T-helper 17 cell (primary cell): ENCODE data around the gene DNAH12. TPM values are rescaled to one million over a fixed set of nuclear protein-coding genes. Genes with fewer than 3 reads are reported as not detected.
"Not testable (repeated sequence)": the region's sequence is repeated elsewhere in the genome, so short reads cannot be mapped to it uniquely, and the experiment has no call there.

Experiments used
- ATAC-seq: fragments of 150-1000 bp; cut with Tn5 transposase; 2 replicates; pipeline ENCODE4 v1.10.0; 2021; ENCODE audit warnings: mild to moderate bottlenecking, moderate library complexity
- DNase-seq, 3 donors: peaks; one replicate each; pipeline versions ENCODE4 v3.0.0 to v3.0.0-alpha.2; 2020 to 2021
- H3K9me3 ChIP-seq: one replicate; pipeline ENCODE4 v1.7.0; 2013; ENCODE audit warnings: low read length, mild to moderate bottlenecking; ENCODE audit not compliant: control insufficient read depth, poor library complexity, severe bottlenecking
- H3K27ac Mint-ChIP-seq: one replicate; pipeline ENCODE4 v1.8.0; 2022; ENCODE audit warnings: mild to moderate bottlenecking, moderate library complexity, mixed read lengths
- H3K27me3 Mint-ChIP-seq: one replicate; pipeline ENCODE4 v1.8.0; 2022; ENCODE audit warnings: mixed read lengths
- H3K36me3 Mint-ChIP-seq: one replicate; pipeline ENCODE4 v1.8.0; 2022; ENCODE audit warnings: low read depth, mixed read lengths
- H3K4me1 Mint-ChIP-seq: one replicate; pipeline ENCODE4 v1.8.0; 2022; ENCODE audit warnings: mild to moderate bottlenecking, mixed read lengths
- H3K4me3 Mint-ChIP-seq: one replicate; pipeline ENCODE4 v1.8.0; 2022; ENCODE audit warnings: mild to moderate bottlenecking, moderate library complexity, mixed read lengths
- total RNA-seq, 4 donors: library from RNA in 2 of 4; stranded (reverse) in 2 of 4; gene quantifications; one replicate each; pipeline ENCODE4 v1.2.3 and lab custom pipeline; 2022 to 2026

DNAH12 gene
- total RNA-seq, 2 donors from 2014 or later = 0.07 to 0.23 TPM

DNA sequence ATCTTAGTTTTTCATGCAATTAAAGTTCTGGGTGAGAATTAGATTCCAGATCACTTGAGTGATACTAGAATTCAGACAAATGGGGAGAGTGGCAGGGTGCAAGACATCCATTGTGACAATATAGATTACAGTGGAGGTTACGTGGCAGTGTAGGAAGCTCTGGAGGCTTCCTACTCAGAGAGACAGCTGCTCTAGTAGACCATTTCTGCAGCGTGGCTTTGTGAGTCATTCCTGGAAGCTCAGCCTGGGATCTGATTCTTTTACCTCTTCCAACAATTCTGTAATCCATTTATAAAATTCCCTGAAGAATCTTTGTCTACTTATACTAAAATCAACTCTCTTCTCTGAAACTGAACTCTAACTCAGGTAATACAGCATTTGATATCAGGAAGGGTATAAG, 161.2 kb downstream of the DNAH12 start:
- Mint-ChIP-seq H3K4me1 (peaks cover 2% of the 10 kb centered on the region), H3K27ac (no peak overlapping the region), H3K36me3 (no peaks in the 10 kb centered on the region), H3K4me3 (no peak overlapping the region), H3K27me3 (peaks cover 9% of the 10 kb centered on the region)
- no peaks in the 10 kb centered on the region for H3K9me3 ChIP-seq
- ATAC-seq = no peak
- DNase-seq = no peak

- Mint-ChIP-seq H3K4me3 (no peak overlapping the region), H3K4me1 (no peaks in the 10 kb centered on the region), H3K27me3 (peaks cover 11% of the 10 kb centered on the region), H3K27ac (no peak overlapping the region), H3K36me3 (peaks cover 2% of the 10 kb centered on the region)
- peaks cover 3% of the 10 kb centered on the region for H3K9me3 ChIP-seq
- ATAC-seq (no peak), DNase-seq (no peak)
Observed at GRCh38 chr3:57370341-57370740, 173.8 kb downstream of the DNAH12 start.

GRCh38 chr3:57365089-57365488, 179.1 kb downstream of the DNAH12 start:
- H3K27me3 Mint-ChIP-seq = peaks cover 20% of the 10 kb centered on the region
- not testable (repeated sequence) for DNase-seq, ATAC-seq, H3K4me3 Mint-ChIP-seq, H3K4me1 Mint-ChIP-seq, H3K27ac Mint-ChIP-seq, H3K36me3 Mint-ChIP-seq, H3K9me3 ChIP-seq

- H3K4me3 Mint-ChIP-seq, H3K9me3 ChIP-seq, DNase-seq, H3K36me3 Mint-ChIP-seq, H3K4me1 Mint-ChIP-seq, ATAC-seq, H3K27ac Mint-ChIP-seq, H3K27me3 Mint-ChIP-seq: not testable (repeated sequence)
Observed at GRCh38 chr3:57356275-57356674, 187.9 kb downstream of the DNAH12 start.

GRCh38 chr3:57354768-57355167, 189.4 kb downstream of the DNAH12 start:
- no peak for DNase-seq
- no peaks in the 10 kb centered on the region for H3K27me3 Mint-ChIP-seq
- peak; percentile 35 for ATAC-seq

GRCh38 chr3:57350271-57350670, 193.9 kb downstream of the DNAH12 start:
- no peak overlapping the region for H3K4me3 Mint-ChIP-seq
- H3K4me1 Mint-ChIP-seq = no peaks in the 10 kb centered on the region
- no peak for ATAC-seq
- H3K36me3 Mint-ChIP-seq = peaks cover 2% of the 10 kb centered on the region
- no peak overlapping the region for H3K27ac Mint-ChIP-seq
- no peak for DNase-seq
- no peaks in the 10 kb centered on the region for H3K9me3 ChIP-seq
- H3K27me3 Mint-ChIP-seq = peaks cover 16% of the 10 kb centered on the region

More at GRCh38 chr3:57354768-57355167, 189.4 kb downstream of the DNAH12 start:
- Mint-ChIP-seq H3K27ac (no peak overlapping the region), H3K4me1 (no peaks in the 10 kb centered on the region), H3K36me3 (no peaks in the 10 kb centered on the region), H3K4me3 (no peak overlapping the region)
- H3K9me3 ChIP-seq = no peaks in the 10 kb centered on the region

GRCh38 chr3:57339071-57339642, 205.0 kb downstream of the DNAH12 start:
- not testable (repeated sequence) for H3K27ac Mint-ChIP-seq, H3K4me1 Mint-ChIP-seq, H3K36me3 Mint-ChIP-seq, H3K4me3 Mint-ChIP-seq, DNase-seq, ATAC-seq, H3K9me3 ChIP-seq
- H3K27me3 Mint-ChIP-seq = peaks cover 21% of the 10 kb centered on the region

GRCh38 chr3:57338272-57339070, 205.7 kb downstream of the DNAH12 start:
- H3K27me3 Mint-ChIP-seq = peaks cover 21% of the 10 kb centered on the region
- DNase-seq, H3K9me3 ChIP-seq, H3K4me1 Mint-ChIP-seq, H3K4me3 Mint-ChIP-seq, H3K27ac Mint-ChIP-seq, H3K36me3 Mint-ChIP-seq, ATAC-seq: not testable (repeated sequence)

GRCh38 chr3:57335283-57335938, 208.7 kb downstream of the DNAH12 start:
- no peaks in the 10 kb centered on the region for H3K9me3 ChIP-seq
- peaks cover 29% of the 10 kb centered on the region for H3K27me3 Mint-ChIP-seq
- ATAC-seq (no peak), DNase-seq (no peak)
- no peak overlapping the region for H3K27ac Mint-ChIP-seq
- H3K36me3 Mint-ChIP-seq = no peaks in the 10 kb centered on the region
- peaks cover 6% of the 10 kb centered on the region for H3K4me1 Mint-ChIP-seq
- H3K4me3 Mint-ChIP-seq = no peak overlapping the region

DNA sequence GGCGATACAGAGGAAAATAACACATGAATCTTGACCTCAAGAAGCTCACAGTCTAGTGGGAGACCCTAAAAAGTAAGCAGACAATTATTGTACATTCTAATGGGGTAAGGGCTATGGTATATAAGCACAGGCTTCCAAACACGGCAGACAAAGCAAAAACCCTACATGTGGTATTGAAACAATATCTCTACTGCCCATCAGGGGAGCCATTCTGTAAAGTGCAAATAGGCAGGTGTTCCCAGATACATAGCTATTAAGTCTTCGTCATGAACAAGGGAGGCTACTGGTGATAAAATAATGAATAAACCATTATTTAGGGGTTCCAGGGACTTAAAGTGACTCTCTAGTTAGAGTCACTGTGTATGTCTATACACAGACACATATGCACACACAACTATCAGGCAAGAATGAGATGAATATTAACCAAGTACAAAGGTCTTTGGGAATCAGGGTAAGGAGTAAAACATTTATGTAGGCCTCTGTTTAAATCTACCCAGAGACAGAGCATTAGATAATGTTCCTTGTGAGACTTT, 213.0 kb downstream of the DNAH12 start:
- Mint-ChIP-seq H3K27me3 (peaks cover 29% of the 10 kb centered on the region), H3K36me3 (no peaks in the 10 kb centered on the region), H3K4me1 (peaks cover 6% of the 10 kb centered on the region), H3K4me3 (no peak overlapping the region), H3K27ac (no peak overlapping the region)
- ATAC-seq (no peak), DNase-seq (no peak)
- no peaks in the 10 kb centered on the region for H3K9me3 ChIP-seq

GRCh38 chr3:57326498-57326897, 217.6 kb downstream of the DNAH12 start:
- peaks cover 13% of the 10 kb centered on the region for H3K27me3 Mint-ChIP-seq
- not testable (repeated sequence) for H3K4me3 Mint-ChIP-seq, H3K27ac Mint-ChIP-seq, ATAC-seq, H3K36me3 Mint-ChIP-seq, DNase-seq, H3K4me1 Mint-ChIP-seq, H3K9me3 ChIP-seq

DNA sequence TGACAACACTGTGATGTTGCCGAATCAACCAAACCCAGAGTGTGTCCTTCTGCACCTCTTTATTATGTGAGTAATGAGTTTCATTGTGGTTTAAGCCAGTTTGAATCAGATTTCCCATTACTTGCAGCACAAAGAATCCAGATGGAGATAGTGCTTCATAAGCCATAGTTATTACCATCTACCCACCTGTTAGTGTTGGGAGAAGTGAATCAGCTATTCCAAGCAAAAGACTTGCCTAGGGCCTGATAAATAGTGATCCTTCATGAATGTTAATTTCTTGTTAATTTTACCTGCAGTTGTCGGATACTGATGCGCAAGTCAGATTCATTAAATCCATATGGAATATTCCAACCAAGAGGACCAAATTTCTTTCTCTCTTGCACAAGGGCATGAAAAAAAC, 229.9 kb downstream of the DNAH12 start:
- Mint-ChIP-seq H3K27ac (no peak overlapping the region), H3K4me3 (no peak overlapping the region), H3K36me3 (no peaks in the 10 kb centered on the region), H3K4me1 (no peaks in the 10 kb centered on the region), H3K27me3 (peaks cover 30% of the 10 kb centered on the region)
- DNase-seq = no peak
- H3K9me3 ChIP-seq = no peaks in the 10 kb centered on the region
- ATAC-seq = no peak

- H3K4me1 Mint-ChIP-seq = no peaks in the 10 kb centered on the region
- DNase-seq (no peak), ATAC-seq (no peak)
- H3K27me3 Mint-ChIP-seq = peaks cover 4% of the 10 kb centered on the region
- H3K4me3 Mint-ChIP-seq = no peak overlapping the region
- H3K9me3 ChIP-seq = no peaks in the 10 kb centered on the region
- H3K27ac Mint-ChIP-seq = no peak overlapping the region
- no peaks in the 10 kb centered on the region for H3K36me3 Mint-ChIP-seq
Observed at GRCh38 chr3:57309769-57310360, 234.3 kb downstream of the DNAH12 start.
